HG03571 (cell line): ENCODE results near the gene ACTR3.

ENCODE experiments used
- ATAC-seq: cut with Tn5 transposase; IDR thresholded peaks from one replicate; pipeline ENCODE4 v1.9.1; 2021; ENCODE audit not compliant: unreplicated experiment

ACTR3 gene

GRCh38 chr2:113992090-113992489 lies 102.2 kb downstream of the ACTR3 start:
- no peak for ATAC-seq

GRCh38 chr2:113996671-113997594 lies 107.0 kb downstream of the ACTR3 start:
- ATAC-seq, result no peak

- no peak for ATAC-seq
These were observed 111.3 kb downstream of the ACTR3 start for GRCh38 chr2:114001152-114001551.

GRCh38 chr2:114001937-114002336 lies 112.0 kb downstream of the ACTR3 start:
- ATAC-seq, result no peak

- no peak for ATAC-seq
These were observed 115.4 kb downstream of the ACTR3 start for GRCh38 chr2:114005110-114005783.

GRCh38 chr2:114006460-114006859 lies 116.6 kb downstream of the ACTR3 start:
- no peak for ATAC-seq

GRCh38 chr2:114007436-114007835 lies 117.5 kb downstream of the ACTR3 start:
- ATAC-seq, result no peak

GRCh38 chr2:114008720-114009119 lies 118.8 kb downstream of the ACTR3 start:
- no peak for ATAC-seq

- no peak for ATAC-seq
These were observed 119.5 kb downstream of the ACTR3 start for GRCh38 chr2:114009205-114009944.

GRCh38 chr2:114010001-114010400 lies 120.1 kb downstream of the ACTR3 start:
- ATAC-seq, result no peak

- no peak for ATAC-seq
These were observed 121.8 kb downstream of the ACTR3 start for GRCh38 chr2:114011713-114012112.
